Muscle of leg (tissue), 16 donors: Measurements from ENCODE around the gene CIAO3. TPM values are rescaled to one million over a fixed set of nuclear protein-coding genes. Genes with fewer than 3 reads are reported as not detected.

ENCODE experiments used
- DNase-seq: peaks from one replicate; pipeline ENCODE4 v3.0.0; 2013
- H3K27ac ChIP-seq: one replicate; pipeline ENCODE4 v1.5.1; 2013; ENCODE audit warnings: mild to moderate bottlenecking, low read length, control low read depth
- H3K27me3 ChIP-seq: one replicate; pipeline ENCODE4 v1.6.1; 2013; ENCODE audit warnings: low read length; ENCODE audit not compliant: control insufficient read depth, insufficient read depth
- H3K36me3 ChIP-seq: one replicate; pipeline ENCODE4 v1.6.1; 2013; ENCODE audit warnings: low read length; ENCODE audit not compliant: control insufficient read depth, insufficient read depth
- H3K4me1 ChIP-seq: one replicate; pipeline ENCODE4 v1.6.1; 2013; ENCODE audit warnings: low read length; ENCODE audit not compliant: control insufficient read depth, insufficient read depth
- H3K4me3 ChIP-seq: one replicate; pipeline ENCODE4 v1.5.1; 2013; ENCODE audit warnings: low read length, control low read depth
- H3K9me3 ChIP-seq: replicated peaks from 2 replicates; pipeline ENCODE4 v1.6.1; 2013; ENCODE audit warnings: low read depth, low read length; ENCODE audit not compliant: control insufficient read depth
- WGBS: methylation state at CpG from one replicate; pipeline ENCODE4 v1.1.5; 2013; ENCODE audit warnings: missing lambda C conversion rate; ENCODE audit not compliant: insufficient coverage; 5-methylcytosine and 5-hydroxymethylcytosine counted together
- long read RNA-seq, 11 donors: transcript quantifications; one replicate each; lab custom pipeline, GENCODE V29; 2026
- polyA plus RNA-seq, 8 donors: library from polyadenylated mRNA; unstranded; fragments of 120-200 nt; gene quantifications; one replicate each; pipeline versions ENCODE4 v1.2.1 to v1.2.3, GENCODE V29; 2013; ENCODE audit warnings: inconsistent platforms in 1 of 8, low replicate concordance in 1 of 8; ENCODE audit not compliant: insufficient read length in 8 of 8, insufficient read depth in 1 of 8
- total RNA-seq: library from RNA; stranded (reverse); fragments of 120-200 nt; gene quantifications from one replicate; pipeline ENCODE4 v1.2.4, GENCODE V29; 2013

CIAO3 gene
- total RNA-seq (18.3 TPM), polyA plus RNA-seq (10 to 100 TPM; 14.3 to 19.6 (median 17.5) TPM)
- long read RNA-seq, donor 1, partial matches to known transcripts = 0 of 4 reads
- long read RNA-seq, donor 1, other reads (novel, unspliced or antisense) = 0 of 4 reads
- long read RNA-seq, donor 2, partial matches to known transcripts = 0 of 1 reads
- long read RNA-seq, donor 2, other reads (novel, unspliced or antisense) = 0 of 1 reads
- long read RNA-seq, donor 3, partial matches to known transcripts = 0 of 4 reads
- long read RNA-seq, donor 3, other reads (novel, unspliced or antisense) = 0 of 4 reads
- long read RNA-seq, donor 4, partial matches to known transcripts = 0 of 5 reads
- long read RNA-seq, donor 4, other reads (novel, unspliced or antisense) = 0 of 5 reads
- long read RNA-seq, donor 5, partial matches to known transcripts = 18 of 30 reads
- long read RNA-seq, donor 5, other reads (novel, unspliced or antisense) = 0 of 30 reads
- long read RNA-seq, donor 6, transcript CIAO3-201 (11 exons, 2,112 nt) = major isoform, 7 of 12 reads
- long read RNA-seq, donor 6, partial matches to known transcripts = 0 of 12 reads
- long read RNA-seq, donor 6, other reads (novel, unspliced or antisense) = 0 of 12 reads
- long read RNA-seq, donor 7, transcript CIAO3-201 (11 exons, 2,112 nt) = major isoform, 9 of 114 reads
- long read RNA-seq, donor 7, partial matches to known transcripts = 101 of 114 reads
- long read RNA-seq, donor 7, other reads (novel, unspliced or antisense) = 0 of 114 reads
- long read RNA-seq, donor 8, partial matches to known transcripts = 0 of 1 reads
- long read RNA-seq, donor 8, other reads (novel, unspliced or antisense) = 0 of 1 reads
- long read RNA-seq, donor 9, partial matches to known transcripts = 0 of 4 reads
- long read RNA-seq, donor 9, other reads (novel, unspliced or antisense) = 0 of 4 reads
- long read RNA-seq, donor 10, partial matches to known transcripts = 0 of 3 reads
- long read RNA-seq, donor 10, other reads (novel, unspliced or antisense) = 0 of 3 reads
- long read RNA-seq, donor 11, partial matches to known transcripts = 0 of 1 reads
- long read RNA-seq, donor 11, other reads (novel, unspliced or antisense) = 0 of 1 reads

DNA sequence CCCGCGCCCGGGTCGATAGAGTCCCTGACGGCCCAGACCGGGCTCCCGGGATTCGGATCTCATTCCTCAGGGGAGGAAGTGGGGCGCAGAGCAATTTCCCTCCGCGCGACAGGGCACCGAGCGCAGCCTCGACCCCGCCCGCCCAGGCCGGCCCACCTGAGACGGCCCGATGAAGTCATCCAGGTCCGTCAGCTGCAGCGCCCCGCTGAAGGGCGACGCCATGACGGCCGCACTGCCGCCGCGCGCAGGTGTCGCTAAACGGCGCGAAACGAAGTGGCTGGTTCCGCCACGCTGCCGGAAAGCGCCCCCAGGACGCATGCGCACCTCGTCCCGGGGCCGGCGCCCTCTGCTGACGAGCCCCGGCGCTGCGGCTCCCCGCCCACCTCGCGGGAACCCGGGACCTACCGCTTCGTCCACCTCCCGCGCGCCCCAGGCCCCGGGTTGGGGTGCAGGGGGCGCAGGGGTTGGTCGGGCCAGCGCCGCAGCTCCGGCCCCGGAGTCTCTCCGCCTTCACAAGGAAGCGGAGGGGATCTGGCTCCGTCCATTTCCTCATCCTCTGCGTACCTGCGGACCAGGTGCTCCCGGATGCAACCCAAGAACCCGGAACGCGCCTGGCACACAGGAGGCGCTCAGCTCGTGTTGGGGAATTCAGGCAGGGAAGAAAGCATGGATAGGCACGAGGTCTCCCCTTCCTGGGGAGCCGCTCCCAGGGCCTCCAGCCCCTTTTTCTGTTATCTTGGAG, at the start of gene CIAO3:
TSS of gene CIAO3 (minus strand) at position 234 of the 742 bp plus-strand sequence. CDS start at position 222, 12 bp downstream.
- Histone ChIP-seq H3K4me1 (peaks cover 14% of the 10 kb centered on the region), H3K27ac (peak within 1 kb of the TSS; percentile 42), H3K4me3 (peak within 1 kb of the TSS; percentile 95), H3K9me3 (no peaks in the 10 kb centered on the region), H3K36me3 (peaks cover 26% of the 10 kb centered on the region), H3K27me3 (peaks cover 2% of the 10 kb centered on the region)
- WGBS = under 1% methylated on average over 79 of the region's 79 CpGs
- peak; percentile 94 for DNase-seq

DNA sequence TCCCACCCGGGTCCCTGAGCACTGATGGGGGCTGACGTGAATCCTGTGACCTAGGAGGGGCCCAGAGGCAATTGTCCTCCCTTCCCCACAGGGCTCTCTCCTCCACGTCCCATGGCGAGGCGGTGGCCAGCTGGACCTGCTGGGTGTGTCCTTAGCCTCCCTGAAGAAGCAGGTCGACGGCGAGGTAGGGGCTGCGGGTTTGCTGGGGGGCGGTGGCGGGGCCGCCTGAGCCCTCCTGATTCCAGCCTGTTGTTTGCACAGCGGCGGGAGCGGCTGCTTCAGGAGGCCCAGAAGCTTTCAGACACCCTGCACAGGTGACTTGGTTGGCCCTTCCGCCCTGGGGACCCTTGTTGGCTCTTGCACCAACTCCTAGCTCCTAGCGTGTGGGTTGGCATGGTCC, 49.3 kb upstream of the CIAO3 start:
- H3K27ac ChIP-seq = no peak overlapping the region
- H3K4me3 ChIP-seq = no peak overlapping the region
- H3K36me3 ChIP-seq = peaks cover 58% of the 10 kb centered on the region
- no peaks in the 10 kb centered on the region for H3K27me3 ChIP-seq
- no peak for DNase-seq
- no peaks in the 10 kb centered on the region for H3K9me3 ChIP-seq
- 90% methylated on average over 17 of the region's 17 CpGs for WGBS
- peaks cover 17% of the 10 kb centered on the region for H3K4me1 ChIP-seq

DNA sequence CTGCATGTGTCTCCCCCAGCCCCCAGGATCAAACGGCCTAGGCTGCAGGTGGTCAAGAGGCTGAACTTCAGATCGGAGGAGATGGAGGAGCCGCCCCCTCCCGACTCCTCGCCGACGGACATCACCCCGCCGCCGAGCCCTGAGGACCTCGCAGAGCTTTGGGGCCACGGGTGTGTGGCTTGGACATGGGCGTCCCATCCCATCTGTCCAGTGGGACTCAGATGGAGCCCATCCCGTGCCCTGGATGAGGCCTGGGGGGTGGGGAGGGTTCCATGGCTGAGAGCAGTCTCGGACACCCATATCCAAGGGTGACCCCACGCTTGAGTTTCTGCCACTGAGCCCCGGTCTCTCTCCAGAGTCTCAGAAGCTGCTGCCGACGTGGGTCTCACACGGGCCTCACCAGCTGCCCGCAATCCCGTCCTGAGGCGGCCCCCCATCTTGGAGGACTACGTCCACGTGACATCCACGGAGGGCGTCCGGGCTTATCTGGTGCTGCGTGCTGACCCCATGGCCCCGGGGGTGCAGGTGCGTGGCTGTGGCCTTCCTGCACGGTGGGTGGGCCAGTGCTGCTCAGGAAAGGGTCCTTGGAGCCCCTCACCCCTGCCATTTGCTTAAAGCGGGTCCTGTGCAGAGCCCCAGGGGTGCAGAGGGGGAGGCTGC, 48.5 kb upstream of the CIAO3 start:
- Histone ChIP-seq H3K27me3 (no peaks in the 10 kb centered on the region), H3K36me3 (peaks cover 64% of the 10 kb centered on the region), H3K4me1 (peaks cover 17% of the 10 kb centered on the region), H3K27ac (no peak overlapping the region), H3K4me3 (peak overlapping the region; percentile 80), H3K9me3 (no peaks in the 10 kb centered on the region)
- 63% methylated on average over 33 of the region's 33 CpGs for WGBS
- DNase-seq = no peak

DNA sequence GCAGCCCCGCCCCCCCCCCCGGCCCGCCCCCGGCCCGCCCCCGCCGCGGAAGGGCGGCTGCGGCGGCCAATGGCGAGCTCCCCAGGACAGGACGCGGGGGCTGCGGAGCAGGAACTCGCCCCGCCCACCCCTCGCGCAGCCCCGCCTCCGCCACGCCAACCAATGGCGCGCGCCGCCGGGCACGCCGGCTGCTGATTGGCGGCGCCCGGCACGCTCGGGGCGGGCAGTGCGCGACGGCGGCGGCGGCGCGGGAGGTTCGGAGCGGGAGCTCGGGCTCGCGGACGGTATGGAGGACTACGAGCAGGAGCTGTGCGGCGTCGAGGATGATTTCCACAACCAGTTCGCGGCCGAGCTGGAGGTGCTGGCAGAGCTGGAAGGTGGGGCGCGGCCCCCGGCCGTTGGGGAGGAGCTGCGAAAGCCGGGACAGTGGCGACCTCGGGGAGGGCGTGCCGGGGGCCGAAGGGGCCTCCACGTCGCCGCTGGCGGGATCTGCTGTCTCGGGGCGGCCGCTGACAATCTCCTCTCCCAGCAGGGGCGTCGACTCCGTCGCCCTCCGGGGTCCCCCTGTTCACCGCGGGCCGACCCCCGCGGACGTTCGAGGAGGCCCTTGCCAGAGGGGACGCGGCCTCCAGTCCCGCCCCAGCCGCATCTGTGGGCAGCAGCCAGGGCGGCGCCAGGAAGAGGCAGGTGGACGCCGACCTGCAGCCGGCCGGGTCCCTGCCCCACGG, 47.8 kb upstream of the CIAO3 start, which contains the start of gene CHTF18:
TSS of gene CHTF18 (plus strand) at position 222 of the 728 bp plus-strand sequence. CDS start at position 287, 65 bp downstream.
- Histone ChIP-seq H3K27me3 (no peaks in the 10 kb centered on the region), H3K4me1 (peaks cover 25% of the 10 kb centered on the region), H3K27ac (peak within 1 kb of the TSS; percentile 35), H3K9me3 (no peaks in the 10 kb centered on the region), H3K4me3 (peak within 1 kb of the TSS; percentile 80), H3K36me3 (peaks cover 60% of the 10 kb centered on the region)
- under 1% methylated on average over 97 of the region's 97 CpGs for WGBS
- peak; percentile 97 for DNase-seq

DNA sequence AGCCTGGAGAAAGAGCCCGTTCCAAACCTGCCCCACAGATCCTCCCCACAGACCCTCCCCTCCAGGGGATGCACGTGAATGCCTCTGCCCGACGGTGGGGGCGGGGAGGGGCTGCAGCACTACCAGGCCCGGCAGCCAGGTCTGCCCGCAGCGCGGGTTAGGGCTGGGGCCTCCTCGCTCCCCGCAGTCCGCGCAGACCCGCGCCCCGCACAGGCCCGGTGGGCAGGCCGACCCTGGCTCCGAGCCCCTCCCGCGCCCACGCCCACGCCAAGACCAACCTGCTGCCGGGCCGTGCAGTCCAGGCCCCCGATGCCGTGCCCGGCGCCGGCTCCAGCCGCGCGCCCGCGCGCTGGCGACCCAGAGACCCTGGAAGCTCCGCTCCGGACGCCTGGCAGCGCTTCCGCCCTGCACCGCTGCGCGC, 47.2 kb upstream of the CIAO3 start, which contains the start of gene RPUSD1:
TSS of gene RPUSD1 (minus strand) at position 404 of the 421 bp plus-strand sequence. CDS start 644 bp downstream, outside the sequence.
- peaks cover 30% of the 10 kb centered on the region for H3K4me1 ChIP-seq
- H3K27me3 ChIP-seq = no peaks in the 10 kb centered on the region
- no peak for DNase-seq
- H3K9me3 ChIP-seq = no peaks in the 10 kb centered on the region
- H3K36me3 ChIP-seq = peaks cover 55% of the 10 kb centered on the region
- peak within 1 kb of the TSS; percentile 35 for H3K27ac ChIP-seq
- under 1% methylated on average over 35 of the region's 45 CpGs for WGBS
- H3K4me3 ChIP-seq = peak within 1 kb of the TSS; percentile 80

DNA sequence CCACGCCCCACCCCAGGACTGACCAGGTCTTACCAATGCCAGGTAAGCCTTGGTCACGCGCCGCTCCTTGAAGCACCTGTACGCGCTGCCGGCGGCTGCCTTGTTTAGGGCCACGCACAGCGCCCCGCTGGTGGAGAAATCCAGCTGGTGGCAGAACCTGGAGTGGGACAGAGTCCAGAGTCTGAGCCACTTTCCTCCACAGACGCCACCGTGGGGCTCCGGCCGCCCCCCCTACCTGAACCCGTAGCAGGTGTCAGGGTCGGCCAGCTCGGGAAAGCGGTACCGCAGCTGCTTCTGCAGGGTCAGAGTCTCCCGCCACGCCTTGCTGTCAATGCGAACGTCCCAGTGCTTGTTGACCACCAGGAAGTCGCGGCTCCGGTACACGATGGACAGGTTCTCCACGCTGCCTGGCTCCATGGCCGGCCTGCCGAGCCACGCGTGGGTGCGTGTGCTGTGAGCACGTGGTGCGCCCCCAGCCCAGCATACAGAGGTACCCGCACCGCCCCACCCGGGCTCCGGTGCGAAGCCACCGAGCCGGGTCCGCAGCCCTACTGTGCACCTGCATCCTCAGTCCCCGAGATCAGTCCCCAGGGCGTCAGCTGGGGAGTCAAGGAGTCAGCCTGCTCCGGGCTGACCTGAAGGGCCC, 46.6 kb upstream of the CIAO3 start:
- peaks cover 50% of the 10 kb centered on the region for H3K36me3 ChIP-seq
- no peak for DNase-seq
- 38% methylated on average over 47 of the region's 47 CpGs for WGBS
- H3K9me3 ChIP-seq = no peaks in the 10 kb centered on the region
- H3K27ac ChIP-seq = no peak overlapping the region
- no peaks in the 10 kb centered on the region for H3K27me3 ChIP-seq
- H3K4me1 ChIP-seq = peaks cover 36% of the 10 kb centered on the region
- peak overlapping the region; percentile 79 for H3K4me3 ChIP-seq

DNA sequence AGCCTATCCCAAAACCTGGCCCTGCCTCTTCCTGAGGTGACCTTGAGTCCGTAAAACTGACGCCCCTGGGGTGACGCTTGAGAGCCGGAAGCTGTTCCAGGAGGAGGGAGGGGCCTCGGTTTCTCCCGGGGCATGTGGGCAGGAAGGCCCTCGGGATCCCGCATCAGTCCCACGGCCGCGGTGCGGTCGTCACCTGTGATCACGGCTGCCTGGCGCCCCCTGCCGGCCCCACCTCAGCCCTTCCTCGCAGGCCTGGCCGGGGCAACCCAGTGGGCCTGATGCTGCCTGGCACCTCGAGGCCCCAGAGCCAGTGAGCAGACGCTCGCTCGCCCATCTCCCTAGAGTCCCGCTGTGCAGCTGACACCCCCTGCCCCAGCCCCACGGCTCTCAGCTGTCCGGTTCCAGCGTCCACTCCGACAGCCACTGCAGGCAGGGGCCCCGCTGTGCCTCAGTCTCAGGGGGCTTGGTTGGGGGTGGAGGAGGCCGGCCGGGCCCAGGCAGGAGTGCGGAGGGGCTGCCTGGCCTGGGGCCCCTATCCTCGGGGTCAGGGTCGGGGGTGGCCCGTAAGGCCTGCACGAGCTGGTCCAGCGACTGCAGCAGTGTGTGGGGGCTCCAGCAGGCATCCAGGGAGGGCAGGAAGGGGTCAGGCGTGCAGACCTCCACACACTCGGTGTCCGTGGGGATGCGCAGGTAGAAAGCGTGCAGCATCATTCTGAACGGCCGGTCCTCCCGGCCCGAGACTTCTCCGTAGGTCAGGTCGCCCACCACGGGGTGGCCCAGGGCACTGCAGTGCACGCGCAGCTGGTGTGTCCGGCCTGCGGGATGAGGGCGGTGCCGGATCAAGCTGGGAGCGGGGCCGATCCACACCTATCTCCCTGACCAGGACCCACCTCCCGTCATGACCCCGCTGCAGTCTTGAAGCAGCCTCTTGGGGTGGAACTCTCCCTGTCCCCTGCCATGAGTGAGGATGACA, 45.1 kb upstream of the CIAO3 start:
- H3K36me3 ChIP-seq = peaks cover 35% of the 10 kb centered on the region
- H3K9me3 ChIP-seq = no peaks in the 10 kb centered on the region
- H3K27me3 ChIP-seq = no peaks in the 10 kb centered on the region
- H3K27ac ChIP-seq = no peak overlapping the region
- H3K4me1 ChIP-seq = peaks cover 41% of the 10 kb centered on the region
- no peak for DNase-seq
- WGBS = 49% methylated on average over 43 of the region's 58 CpGs
- no peak overlapping the region for H3K4me3 ChIP-seq
